ENCODE data around the gene ATP1A3. TPM values are rescaled to one million over a fixed set of nuclear protein-coding genes. Genes with fewer than 3 reads are reported as not detected.

ATP1A3 gene
- total and polyA plus RNA-seq, 2 of the 13 experiments (the other 11 are each of a cell fraction or from before 2014, with no cell fraction given) = 0.01 to 0.04 TPM

GRCh38 chr19:41920882-41921576 lies 73.0 kb downstream of the ATP1A3 start:
- Histone ChIP-seq H4K20me1 (ENCODE audit: insufficient read depth, low read length) (no peaks in the 10 kb centered on the region), H3K4me1 (ENCODE audit: insufficient read depth, low read length) (no peaks in the 10 kb centered on the region), H3K36me3 (replicated peaks in 1 of 2; ENCODE audit: control insufficient read depth in 1 of 2, insufficient read depth in 2 of 2, low read length in 2 of 2) (no peaks in the 10 kb centered on the region), H3K9me3 (ENCODE audit: low read length) (no peaks in the 10 kb centered on the region), H3K9ac (ENCODE audit: insufficient read depth, low read depth, low read length) (no peak overlapping the region), H3K27me3 (ENCODE audit: control insufficient read depth in 1 of 2, insufficient read depth in 2 of 2, low read length in 2 of 2) (peaks cover 0 to 44% of the 10 kb centered on the region in 2 experiments; a peak in 4 of 5 replicates), H2AFZ (ENCODE audit: low read length) (no peak overlapping the region), H3K4me3 (replicated peaks in 1 of 3; ENCODE audit: insufficient read depth in 1 of 3, low read depth in 2 of 3, low read length in 3 of 3) (no peak overlapping the region), H3K27ac (ENCODE audit: extremely low read length, insufficient read depth, low read length) (no peak overlapping the region), H3K79me2 (ENCODE audit: insufficient read depth, low read length) (no peaks in the 10 kb centered on the region), H3K4me2 (ENCODE audit: low read depth, low read length) (no peak overlapping the region)
- no peak for ATAC-seq
- no peak for DNase-seq (ENCODE audit: low spot score)
- in situ Hi-C loops (cut with HindIII; ENCODE audit: extremely low pct_ligation_motif_present, low pct_unique_long_range_greater_than_20kb) = no loop called here
- intact Hi-C loops (cut with micrococcal nuclease; ENCODE audit: unreplicated experiment) = no loop called here
- ChIA-PET POLR2A (interaction anchor here (1.2 kb wide), 1 partner anchor 33 kb away, joined by 3 read pairs; no protein-coding TSS in a partner anchor), CTCF (ENCODE audit: low intra/inter-chr PET ratio, low total read pairs) (no interaction called here)
- WGBS (ENCODE audit: low lambda C conversion rate) = 38% methylated on average over 26 of the region's 26 CpGs
- TF ChIP-seq, protein P1, sequence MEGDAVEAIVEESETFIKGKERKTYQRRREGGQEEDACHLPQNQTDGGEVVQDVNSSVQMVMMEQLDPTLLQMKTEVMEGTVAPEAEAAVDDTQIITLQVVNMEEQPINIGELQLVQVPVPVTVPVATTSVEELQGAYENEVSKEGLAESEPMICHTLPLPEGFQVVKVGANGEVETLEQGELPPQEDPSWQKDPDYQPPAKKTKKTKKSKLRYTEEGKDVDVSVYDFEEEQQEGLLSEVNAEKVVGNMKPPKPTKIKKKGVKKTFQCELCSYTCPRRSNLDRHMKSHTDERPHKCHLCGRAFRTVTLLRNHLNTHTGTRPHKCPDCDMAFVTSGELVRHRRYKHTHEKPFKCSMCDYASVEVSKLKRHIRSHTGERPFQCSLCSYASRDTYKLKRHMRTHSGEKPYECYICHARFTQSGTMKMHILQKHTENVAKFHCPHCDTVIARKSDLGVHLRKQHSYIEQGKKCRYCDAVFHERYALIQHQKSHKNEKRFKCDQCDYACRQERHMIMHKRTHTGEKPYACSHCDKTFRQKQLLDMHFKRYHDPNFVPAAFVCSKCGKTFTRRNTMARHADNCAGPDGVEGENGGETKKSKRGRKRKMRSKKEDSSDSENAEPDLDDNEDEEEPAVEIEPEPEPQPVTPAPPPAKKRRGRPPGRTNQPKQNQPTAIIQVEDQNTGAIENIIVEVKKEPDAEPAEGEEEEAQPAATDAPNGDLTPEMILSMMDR (CRISPR knock-in tag; IDR thresholded peaks at IDR 0.05) = peak; percentile 14; the same call in 1 of the 2 replicates
- no peak for TF ChIP-seq CSRNP1 (CRISPR knock-in tag; IDR thresholded peaks at IDR 0.05)
- FAIRE-seq = no peak
- BruUV-seq (replicated peaks) = no TSS peak

Measured in HepG2 (cell line).